ENCODE results near the gene XYLT2. TPM values are rescaled to one million over a fixed set of nuclear protein-coding genes. Genes with fewer than 3 reads are reported as not detected.

The XYLT2 gene
- total RNA-seq, 2 donors from 2014 or later, result 22.8 to 31.3 TPM

- H3K4me1 ChIP-seq, result peaks cover 20% of the 10 kb centered on the region
- intact Hi-C loops (cut with DNase I), result no loop called here
- DNase-seq, result no peak
- H3K4me3 ChIP-seq, result no peak overlapping the region
- no peak for ATAC-seq
- TF ChIP-seq POLR2A (IDR thresholded peaks at IDR 0.05), result no peak
- no peak for TF ChIP-seq CTCF (IDR thresholded peaks at IDR 0.05)
- H3K9me3 ChIP-seq, result no peaks in the 10 kb centered on the region
- H3K36me3 ChIP-seq (replicated peaks in 1 of 2; ENCODE audit: insufficient read depth in 1 of 2, low read depth in 2 of 2), result peaks cover 10 to 11% of the 10 kb centered on the region in 2 donors
- 70 to 81% methylated on average over 2 of the region's 2 CpGs for WGBS, 2 donors
- H3K27me3 ChIP-seq, result no peaks in the 10 kb centered on the region
- no peak overlapping the region for H3K27ac ChIP-seq
Observed at GRCh38 chr17:50373705-50374104, 27.8 kb downstream of the XYLT2 start.

GRCh38 chr17:50375858-50376538, 30.1 kb downstream of the XYLT2 start:
- Histone ChIP-seq H3K9me3 (no peaks in the 10 kb centered on the region), H3K27me3 (no peaks in the 10 kb centered on the region), H3K4me3 (no peak overlapping the region), H3K36me3 (replicated peaks in 1 of 2; ENCODE audit: insufficient read depth in 1 of 2, low read depth in 2 of 2) (no peaks in the 10 kb centered on the region), H3K27ac (no peak overlapping the region), H3K4me1 (peaks cover 20% of the 10 kb centered on the region)
- no peak for DNase-seq
- intact Hi-C loops (cut with DNase I), result no loop called here
- WGBS, 2 donors, result 67% methylated on average over 5 of the region's 5 CpGs
- TF ChIP-seq CTCF (IDR thresholded peaks at IDR 0.05) (no peak), POLR2A (IDR thresholded peaks at IDR 0.05) (no peak)
- no peak for ATAC-seq

GRCh38 chr17:50379351-50380132, 33.6 kb downstream of the XYLT2 start:
- H3K4me3 ChIP-seq, result no peak overlapping the region
- 68 to 84% methylated on average over 6 of the region's 6 CpGs for WGBS, 2 donors
- peaks cover 18 to 24% of the 10 kb centered on the region in 2 donors for H3K36me3 ChIP-seq (replicated peaks in 1 of 2; ENCODE audit: insufficient read depth in 1 of 2, low read depth in 2 of 2)

GRCh38 chr17:50380369-50381259, 34.7 kb downstream of the XYLT2 start:
- H3K4me1 ChIP-seq, result no peaks in the 10 kb centered on the region
- no peak overlapping the region for H3K27ac ChIP-seq
- DNase-seq (no peak), ATAC-seq (peak; percentile 27)
- no peak overlapping the region for H3K4me3 ChIP-seq
- peak in 1 of 3 donors; percentile 23 for TF ChIP-seq POLR2A (IDR thresholded peaks at IDR 0.05)
- peak in 2 of 7 experiments; percentile 5 to 20 for TF ChIP-seq CTCF (IDR thresholded peaks at IDR 0.05)
- 81 to 85% methylated on average over 12 to 13 of the region's 13 CpGs for WGBS, 2 donors
- intact Hi-C loops (cut with DNase I), result no loop called here
- H3K9me3 ChIP-seq, result no peaks in the 10 kb centered on the region
- H3K27me3 ChIP-seq, result no peaks in the 10 kb centered on the region
- peaks cover 28 to 33% of the 10 kb centered on the region in 2 donors for H3K36me3 ChIP-seq (replicated peaks in 1 of 2; ENCODE audit: insufficient read depth in 1 of 2, low read depth in 2 of 2)

More at GRCh38 chr17:50379351-50380132, 33.6 kb downstream of the XYLT2 start:
- intact Hi-C loops (cut with DNase I), result no loop called here
- no peak for DNase-seq
- H3K9me3 ChIP-seq, result no peaks in the 10 kb centered on the region
- H3K27ac ChIP-seq, result no peak overlapping the region
- H3K4me1 ChIP-seq, result no peaks in the 10 kb centered on the region
- H3K27me3 ChIP-seq, result no peaks in the 10 kb centered on the region
- no peak for ATAC-seq
- TF ChIP-seq CTCF (IDR thresholded peaks at IDR 0.05) (no peak), POLR2A (IDR thresholded peaks at IDR 0.05) (no peak)

All from body of pancreas (tissue), 4 donors.